B cell (primary cell): Measurements from ENCODE around the gene DIPK2A. TPM values are rescaled to one million over a fixed set of nuclear protein-coding genes. Genes with fewer than 3 reads are reported as not detected.
A peak's percentile ranks its signal among the peaks of the same experiment; 100 is the strongest.

Experiments used
- ATAC-seq: fragments of 200-7000 bp; cut with Tn5 transposase; one replicate; pipeline ENCODE4 v1.10.0; 2021; ENCODE audit warnings: low read depth, mild to moderate bottlenecking, moderate number of reproducible peaks, moderate library complexity
- CTCF ChIA-PET: fragments of 350-600 bp; sonication (Branson Sonifier 250); formaldehyde crosslinking; loops from one replicate; lab custom pipeline; 2021; ENCODE audit warnings: antibody characterized with exemption, inconsistent platforms; lab: Charles Lee
- POLR2A ChIA-PET: fragments of 350-600 bp; sonication (Branson Sonifier 250); formaldehyde crosslinking; loops from one replicate; lab custom pipeline; 2021; ENCODE audit warnings: antibody characterized with exemption; lab: Charles Lee
- DNase-seq: peaks from one replicate; pipeline ENCODE4 v3.0.0; 2013
- H2AFZ ChIP-seq: 2 replicates; pipeline ENCODE4 v1.6.1; 2012; ENCODE audit warnings: mild to moderate bottlenecking, low read depth, low read length; ENCODE audit not compliant: insufficient read depth, poor library complexity, severe bottlenecking
- H3K27ac ChIP-seq, 2 donors: 1 replicate in 1 of 2; 2 replicates in 1 of 2; pipeline ENCODE4 v1.5.1; 2012 to 2013; ENCODE audit warnings: low read length in 2 of 2, mild to moderate bottlenecking in 2 of 2, moderate library complexity in 1 of 2
- H3K27me3 ChIP-seq, 4 experiments: fragments of 200-600 bp in 1 of 4; sonication (generic) in 1 of 4; replicated peaks in 1 of 4; 1 replicate in 2 of 4; 2 replicates in 2 of 4; pipeline versions ENCODE4 v1.6.1 to v1.7.0; 2013 to 2016; ENCODE audit warnings: low read length in 3 of 4, mild to moderate bottlenecking in 2 of 4, mixed read lengths in 1 of 4, moderate library complexity in 1 of 4; ENCODE audit not compliant: insufficient read depth in 4 of 4, control insufficient read depth in 3 of 4; ENCODE audit errors: control extremely low read depth in 1 of 4
- H3K36me3 ChIP-seq, 2 experiments: replicated peaks in 1 of 2; 1 replicate in 1 of 2; 2 replicates in 1 of 2; pipeline versions ENCODE4 v1.6.1 to v1.7.1; 2013; ENCODE audit warnings: low read length in 1 of 2; ENCODE audit not compliant: insufficient read depth in 2 of 2, control insufficient read depth in 1 of 2; ENCODE audit errors: control extremely low read depth in 1 of 2, extremely low read depth in 1 of 2
- H3K4me1 ChIP-seq, 2 donors: fragments of 200-600 bp in 1 of 2; sonication (generic) in 1 of 2; 1 replicate in 1 of 2; 2 replicates in 1 of 2; pipeline versions ENCODE4 v1.5.1 to v1.6.1; 2013 to 2017; ENCODE audit warnings: low read length in 2 of 2; ENCODE audit not compliant: control insufficient read depth in 2 of 2, insufficient read depth in 2 of 2
- H3K4me2 ChIP-seq: replicated peaks from 2 replicates; pipeline ENCODE3; 2012; ENCODE audit warnings: mild to moderate bottlenecking, low read depth, low read length; ENCODE audit not compliant: poor library complexity, severe bottlenecking
- H3K4me3 ChIP-seq, 5 experiments: fragments of 200-600 bp in 1 of 5; sonication (generic) in 1 of 5; 1 replicate in 3 of 5; 2 replicates in 2 of 5; pipeline versions ENCODE4 v1.5.1 to v1.7.0; 2011 to 2016; ENCODE audit warnings: low read length in 4 of 5, mild to moderate bottlenecking in 4 of 5, low read depth in 2 of 5, control low read depth in 1 of 5, moderate library complexity in 1 of 5; ENCODE audit not compliant: insufficient read depth in 1 of 5; ENCODE audit errors: control extremely low read depth in 1 of 5, extremely low read depth in 1 of 5
- H3K79me2 ChIP-seq: fragments of 200-600 bp; sonication (generic); one replicate; pipeline ENCODE4 v1.6.0; 2016; ENCODE audit warnings: low read length; ENCODE audit not compliant: control insufficient read depth, insufficient read depth
- H3K9ac ChIP-seq: fragments of 200-600 bp; sonication (generic); 2 replicates; pipeline ENCODE4 v1.6.1; 2017; ENCODE audit warnings: mild to moderate bottlenecking, low read length, moderate library complexity
- H3K9me3 ChIP-seq, 3 donors: one replicate each; pipeline versions ENCODE4 v1.6.1 to v1.7.1; 2013; ENCODE audit warnings: low read length in 2 of 3; ENCODE audit not compliant: control insufficient read depth in 2 of 3, insufficient read depth in 1 of 3; ENCODE audit errors: control extremely low read depth in 1 of 3
- H4K20me1 ChIP-seq: 2 replicates; pipeline ENCODE4 v1.6.0; 2012; ENCODE audit warnings: mild to moderate bottlenecking, low read length; ENCODE audit not compliant: insufficient read depth, control insufficient read depth, poor library complexity, severe bottlenecking
- H3K27ac Mint-ChIP-seq: one replicate; pipeline ENCODE4 v1.8.0; 2021; ENCODE audit warnings: mixed read lengths
- H3K27me3 Mint-ChIP-seq: one replicate; pipeline ENCODE4 v1.8.0; 2021; ENCODE audit warnings: mixed read lengths
- H3K4me1 Mint-ChIP-seq: one replicate; pipeline ENCODE4 v1.8.0; 2021; ENCODE audit warnings: mixed read lengths
- H3K4me3 Mint-ChIP-seq: one replicate; pipeline ENCODE4 v1.8.0; 2021; ENCODE audit warnings: mixed read lengths
- H3K9me3 Mint-ChIP-seq: one replicate; pipeline ENCODE4 v1.8.0; 2022; ENCODE audit warnings: mixed read lengths; ENCODE audit not compliant: insufficient read depth
- CTCF ChIP-seq: fragments of 200-600 bp; IDR thresholded peaks from one replicate; pipeline ENCODE4 v1.8.0; 2022; ENCODE audit warnings: antibody characterized with exemption, mild to moderate bottlenecking
- EZH2 ChIP-seq: IDR thresholded peaks from 2 replicates; pipeline ENCODE4 v1.6.1; 2012; ENCODE audit warnings: borderline replicate concordance, low read depth, mild to moderate bottlenecking, moderate library complexity, low read length; ENCODE audit not compliant: insufficient read depth, poor library complexity, severe bottlenecking
- WGBS: methylation state at CpG from one replicate; pipeline ENCODE4 v1.1.5; 2013; ENCODE audit warnings: missing lambda C conversion rate; ENCODE audit not compliant: insufficient coverage; 5-methylcytosine and 5-hydroxymethylcytosine counted together
- intact Hi-C: fragments of 100-400 bp; cut with micrococcal nuclease; formaldehyde crosslinking; loops from one replicate; pipeline ENCODE4 v1.10.0; 2022
- polyA plus RNA-seq: library from polyadenylated mRNA; depleted of rRNA; stranded (reverse); fragments of >200 nt; gene quantifications from 2 replicates; pipeline ENCODE4 v1.2.3, GENCODE V29; 2012
- total RNA-seq, 2 donors: library from RNA; stranded (reverse); fragments of 120-200 nt in 1 of 2; gene quantifications; 1 replicate in 1 of 2; 2 replicates in 1 of 2; pipeline versions ENCODE4 v1.2.3 to v1.2.4, GENCODE V29; 2013 to 2022

DIPK2A gene
- total and polyA plus RNA-seq, 2 donors (not counting 1 experiment from before 2014, with no cell fraction given): 16.3 to 55.3 TPM

GRCh38 chr3:143975554-143976152 lies 4.0 kb downstream of the DIPK2A start:
- peaks cover 76% of the 10 kb centered on the region for H3K79me2 ChIP-seq
- Mint-ChIP-seq H3K27ac (no peak overlapping the region), H3K4me3 (no peak overlapping the region), H3K4me1 (peaks cover 51% of the 10 kb centered on the region), H3K27me3 (no peaks in the 10 kb centered on the region), H3K9me3 (no peaks in the 10 kb centered on the region)
- H3K4me2 ChIP-seq: peak overlapping the region; percentile 92
- H3K4me3 ChIP-seq: no peak overlapping the region
- H3K36me3 ChIP-seq: no peaks in the 10 kb centered on the region
- CTCF ChIA-PET: interaction anchor here (0.6 to 2.1 kb wide), 12 partner anchors 8 to 792 kb away, joined by 3 to 7 read pairs (median 4); no protein-coding TSS in a partner anchor
- H3K9me3 ChIP-seq: no peaks in the 10 kb centered on the region
- H4K20me1 ChIP-seq: peaks cover 30% of the 10 kb centered on the region
- intact Hi-C loops: loop anchor here (5.0 to 10.0 kb wide), 2 partner anchors 319 to 792 kb away; no protein-coding TSS in a partner anchor
- POLR2A ChIA-PET: no interaction called here
- ATAC-seq (no peak), DNase-seq (peak; percentile 53)
- WGBS: no CpG with 5 or more reads among the region's 3 CpGs
- H3K9ac ChIP-seq: no peak overlapping the region
- H3K4me1 ChIP-seq: peaks cover 20 to 47% of the 10 kb centered on the region in 2 donors
- no peak overlapping the region for H3K27ac ChIP-seq
- H3K27me3 ChIP-seq: no peaks in the 10 kb centered on the region
- peak; percentile 80 for TF ChIP-seq CTCF
- TF ChIP-seq EZH2: no peak
- no peak overlapping the region for H2AFZ ChIP-seq
